Duodenal mucosa (tissue), 2 donors: ENCODE results near the gene IL23R.
"Not testable (repeated sequence)": the region's sequence is repeated elsewhere in the genome, so short reads cannot be mapped to it uniquely, and the experiment has no call there.

Experiments
- H3K27ac ChIP-seq: one replicate; pipeline ENCODE4 v1.7.0; 2013; ENCODE audit warnings: low read depth, low read length
- H3K27me3 ChIP-seq, 2 donors: one replicate each; pipeline ENCODE4 v1.7.0; 2013; ENCODE audit warnings: low read length in 2 of 2, control low read depth in 1 of 2; ENCODE audit not compliant: insufficient read depth in 2 of 2, control insufficient read depth in 1 of 2
- H3K36me3 ChIP-seq, 2 donors: one replicate each; pipeline ENCODE4 v1.7.0; 2013; ENCODE audit warnings: low read length in 2 of 2, control low read depth in 1 of 2; ENCODE audit not compliant: insufficient read depth in 2 of 2, control insufficient read depth in 1 of 2
- H3K4me1 ChIP-seq, 2 donors: one replicate each; pipeline ENCODE4 v1.7.0; 2013; ENCODE audit warnings: low read length in 2 of 2, control low read depth in 1 of 2; ENCODE audit not compliant: insufficient read depth in 2 of 2, control insufficient read depth in 1 of 2
- H3K4me3 ChIP-seq, 2 donors: one replicate each; pipeline ENCODE4 v1.7.0; 2013; ENCODE audit warnings: low read length in 2 of 2, low read depth in 1 of 2
- H3K9ac ChIP-seq, 2 donors: one replicate each; pipeline ENCODE4 v1.7.0; 2013; ENCODE audit warnings: low read length in 2 of 2, low read depth in 1 of 2
- H3K9me3 ChIP-seq, 2 donors: one replicate each; pipeline ENCODE4 v1.7.0; 2013; ENCODE audit warnings: low read length in 2 of 2, control low read depth in 1 of 2; ENCODE audit not compliant: control insufficient read depth in 1 of 2

IL23R gene

GRCh38 chr1:67147973-67148372, 18.3 kb upstream of the IL23R start:
- not testable (repeated sequence) for H3K9me3 ChIP-seq, H3K9ac ChIP-seq, H3K27me3 ChIP-seq, H3K4me3 ChIP-seq, H3K36me3 ChIP-seq, H3K27ac ChIP-seq
- H3K4me1 ChIP-seq = peaks cover 7 to 10% of the 10 kb centered on the region in 2 donors

GRCh38 chr1:67148516-67149178, 17.6 kb upstream of the IL23R start:
- H3K27me3 ChIP-seq = no peaks in the 10 kb centered on the region
- no peak overlapping the region for H3K9ac ChIP-seq
- H3K4me1 ChIP-seq = peaks cover 7 to 10% of the 10 kb centered on the region in 2 donors
- no peaks in the 10 kb centered on the region for H3K36me3 ChIP-seq
- peak overlapping the region in 1 of 2 donors; percentile 13 for H3K4me3 ChIP-seq
- no peak overlapping the region for H3K27ac ChIP-seq
- no peaks in the 10 kb centered on the region for H3K9me3 ChIP-seq

GRCh38 chr1:67149179-67149770, 17.0 kb upstream of the IL23R start:
- H3K9me3 ChIP-seq = no peaks in the 10 kb centered on the region
- H3K36me3 ChIP-seq = no peaks in the 10 kb centered on the region
- H3K4me1 ChIP-seq = peaks cover 7 to 10% of the 10 kb centered on the region in 2 donors
- no peak overlapping the region for H3K9ac ChIP-seq
- no peaks in the 10 kb centered on the region for H3K27me3 ChIP-seq
- peak overlapping the region in 1 of 2 donors; percentile 13 for H3K4me3 ChIP-seq
- H3K27ac ChIP-seq = no peak overlapping the region

GRCh38 chr1:67150931-67151330, 15.3 kb upstream of the IL23R start:
- Histone ChIP-seq H3K4me3 (no peak overlapping the region), H3K9me3 (no peaks in the 10 kb centered on the region), H3K36me3 (no peaks in the 10 kb centered on the region), H3K4me1 (peaks cover 7 to 10% of the 10 kb centered on the region in 2 donors), H3K9ac (no peak overlapping the region), H3K27ac (no peak overlapping the region), H3K27me3 (no peaks in the 10 kb centered on the region)

GRCh38 chr1:67158401-67158800, 7.9 kb upstream of the IL23R start:
- Histone ChIP-seq H3K4me1 (no peaks in the 10 kb centered on the region), H3K9me3 (no peaks in the 10 kb centered on the region), H3K27ac (no peak overlapping the region), H3K36me3 (no peaks in the 10 kb centered on the region), H3K9ac (no peak overlapping the region), H3K4me3 (no peak overlapping the region), H3K27me3 (no peaks in the 10 kb centered on the region)

- H3K27ac ChIP-seq = no peak overlapping the region
Observed at GRCh38 chr1:67159233-67159632, 7.0 kb upstream of the IL23R start.

GRCh38 chr1:67162954-67163353, 3.3 kb upstream of the IL23R start:
- Histone ChIP-seq H3K27me3 (no peaks in the 10 kb centered on the region), H3K36me3 (no peaks in the 10 kb centered on the region), H3K9me3 (no peaks in the 10 kb centered on the region), H3K27ac (no peak overlapping the region), H3K9ac (no peak overlapping the region), H3K4me3 (no peak overlapping the region), H3K4me1 (no peaks in the 10 kb centered on the region)

More at GRCh38 chr1:67159233-67159632, 7.0 kb upstream of the IL23R start:
- no peaks in the 10 kb centered on the region for H3K9me3 ChIP-seq
- no peaks in the 10 kb centered on the region for H3K4me1 ChIP-seq
- H3K36me3 ChIP-seq = no peaks in the 10 kb centered on the region
- H3K9ac ChIP-seq = no peak overlapping the region
- no peaks in the 10 kb centered on the region for H3K27me3 ChIP-seq
- no peak overlapping the region for H3K4me3 ChIP-seq

GRCh38 chr1:67165468-67166041, 699 bp upstream of the IL23R start:
- no peaks in the 10 kb centered on the region for H3K27me3 ChIP-seq
- no peak overlapping the region for H3K9ac ChIP-seq
- H3K27ac ChIP-seq = no peak overlapping the region
- no peaks in the 10 kb centered on the region for H3K36me3 ChIP-seq
- no peaks in the 10 kb centered on the region for H3K9me3 ChIP-seq
- H3K4me3 ChIP-seq = no peak overlapping the region
- no peaks in the 10 kb centered on the region for H3K4me1 ChIP-seq

GRCh38 chr1:67169496-67169895, 3.2 kb downstream of the IL23R start:
- Histone ChIP-seq H3K9me3 (no peaks in the 10 kb centered on the region), H3K9ac (no peak overlapping the region), H3K27ac (no peak overlapping the region), H3K4me3 (no peak overlapping the region), H3K36me3 (no peaks in the 10 kb centered on the region), H3K4me1 (no peaks in the 10 kb centered on the region), H3K27me3 (no peaks in the 10 kb centered on the region)

- no peaks in the 10 kb centered on the region for H3K9me3 ChIP-seq
- H3K27ac ChIP-seq = no peak overlapping the region
- H3K36me3 ChIP-seq = no peaks in the 10 kb centered on the region
- no peaks in the 10 kb centered on the region for H3K4me1 ChIP-seq
- no peak overlapping the region for H3K9ac ChIP-seq
- no peak overlapping the region for H3K4me3 ChIP-seq
- H3K27me3 ChIP-seq = no peaks in the 10 kb centered on the region
Observed at GRCh38 chr1:67169932-67170331, 3.7 kb downstream of the IL23R start.
